Measurements from ENCODE around the gene REEP2.

REEP2 gene

DNA sequence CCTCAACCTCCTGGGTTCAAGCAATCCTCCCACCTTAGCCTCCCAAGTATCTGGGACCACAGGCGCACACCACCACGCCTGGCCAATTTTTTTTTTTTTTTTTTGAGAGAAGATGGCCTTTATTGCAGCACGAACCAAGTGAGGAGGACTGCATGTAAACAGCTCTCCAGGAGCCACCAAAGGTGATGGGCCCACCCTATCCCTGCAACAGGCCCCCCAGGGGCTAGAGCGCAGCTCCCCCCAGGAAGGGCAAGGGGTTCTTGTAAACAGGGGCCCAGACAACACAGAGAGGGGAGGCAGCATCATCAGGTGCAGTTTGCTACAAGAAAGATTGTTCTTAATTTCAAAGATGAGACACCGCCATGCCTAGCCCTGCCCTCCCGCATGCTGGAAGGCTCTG lies 13.9 kb downstream of the REEP2 start:
- no peaks in the 10 kb centered on the region for H3K36me3 ChIP-seq (ENCODE audit: control insufficient read depth, insufficient read depth, low read length)
- H3K4me3 ChIP-seq (ENCODE audit: low read depth, low read length), result no peak overlapping the region
- H3K9ac ChIP-seq (ENCODE audit: low read depth, low read length), result no peak overlapping the region
- no peaks in the 10 kb centered on the region for H3K27me3 ChIP-seq (ENCODE audit: control insufficient read depth, insufficient read depth, low read length)
- H3K9me3 ChIP-seq (ENCODE audit: control insufficient read depth, insufficient read depth, low read length), result no peaks in the 10 kb centered on the region
- peaks cover 4% of the 10 kb centered on the region for H3K4me1 ChIP-seq (ENCODE audit: control insufficient read depth, insufficient read depth, low read length)

GRCh38 chr5:138453590-138453989 lies 14.7 kb downstream of the REEP2 start:
- no peaks in the 10 kb centered on the region for H3K36me3 ChIP-seq (ENCODE audit: control insufficient read depth, insufficient read depth, low read length)
- no peak overlapping the region for H3K4me3 ChIP-seq (ENCODE audit: low read depth, low read length)
- H3K4me1 ChIP-seq (ENCODE audit: control insufficient read depth, insufficient read depth, low read length), result peaks cover 4% of the 10 kb centered on the region
- no peak overlapping the region for H3K9ac ChIP-seq (ENCODE audit: low read depth, low read length)
- no peaks in the 10 kb centered on the region for H3K9me3 ChIP-seq (ENCODE audit: control insufficient read depth, insufficient read depth, low read length)
- H3K27me3 ChIP-seq (ENCODE audit: control insufficient read depth, insufficient read depth, low read length), result no peaks in the 10 kb centered on the region

DNA sequence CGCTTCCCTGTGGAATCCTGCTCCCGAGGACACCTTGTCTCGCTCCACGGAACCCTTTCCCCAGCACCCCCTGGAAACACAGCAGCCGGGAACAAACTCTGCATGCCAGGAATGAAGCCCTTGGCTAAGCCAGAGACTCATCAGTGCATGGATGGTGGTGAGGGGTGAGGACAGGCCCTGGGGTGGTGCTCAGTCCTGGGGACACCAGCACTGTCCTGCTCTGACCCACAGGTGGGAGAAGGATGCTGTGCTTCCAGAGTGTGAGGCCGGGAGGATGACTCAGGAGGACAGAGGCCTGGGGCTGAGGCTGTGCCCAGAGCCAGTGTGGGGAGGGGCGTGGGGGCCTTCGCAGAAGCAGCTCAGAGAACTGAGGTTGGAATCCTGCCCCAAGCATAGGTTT lies 15.3 kb downstream of the REEP2 start:
- no peaks in the 10 kb centered on the region for H3K27me3 ChIP-seq (ENCODE audit: control insufficient read depth, insufficient read depth, low read length)
- no peak overlapping the region for H3K9ac ChIP-seq (ENCODE audit: low read depth, low read length)
- H3K36me3 ChIP-seq (ENCODE audit: control insufficient read depth, insufficient read depth, low read length), result no peaks in the 10 kb centered on the region
- no peak overlapping the region for H3K4me3 ChIP-seq (ENCODE audit: low read depth, low read length)
- peaks cover 3% of the 10 kb centered on the region for H3K4me1 ChIP-seq (ENCODE audit: control insufficient read depth, insufficient read depth, low read length)
- H3K9me3 ChIP-seq (ENCODE audit: control insufficient read depth, insufficient read depth, low read length), result no peaks in the 10 kb centered on the region

DNA sequence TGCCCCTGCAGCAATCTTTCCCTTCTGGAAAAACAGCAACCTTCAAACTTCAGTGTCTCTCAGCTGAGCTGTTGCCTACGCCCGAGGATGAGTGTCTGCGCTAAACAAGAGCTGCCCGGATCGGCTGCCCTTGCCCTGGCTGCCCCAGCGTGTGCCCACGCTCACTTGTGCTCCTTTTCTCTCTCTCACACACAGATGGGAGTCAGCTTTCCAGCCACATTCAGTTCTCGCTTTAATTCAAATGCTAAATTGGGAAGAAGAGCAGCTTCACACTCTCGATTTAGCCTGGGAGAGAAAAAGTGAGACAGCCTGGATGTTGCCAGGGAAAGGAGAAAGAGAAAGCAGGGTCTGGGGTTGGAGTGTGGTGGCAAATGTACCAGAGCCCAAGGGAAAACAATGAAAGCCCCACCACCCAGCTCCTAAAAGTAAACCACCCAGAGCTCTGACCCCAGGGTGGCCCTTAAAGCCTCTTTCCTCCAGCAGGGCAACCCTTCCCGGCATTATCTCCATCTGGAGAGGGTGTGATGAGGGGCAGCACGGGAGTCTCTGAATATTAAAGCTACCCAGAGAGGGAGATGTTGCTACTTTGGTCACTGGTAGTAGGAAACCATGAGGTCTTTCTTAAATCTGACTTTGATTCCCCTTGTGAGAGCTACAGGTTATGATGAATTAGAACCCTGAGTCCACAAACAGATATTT lies 16.5 kb downstream of the REEP2 start:
- Histone ChIP-seq H3K4me3 (ENCODE audit: low read depth, low read length) (no peak overlapping the region), H3K9me3 (ENCODE audit: control insufficient read depth, insufficient read depth, low read length) (no peaks in the 10 kb centered on the region), H3K36me3 (ENCODE audit: control insufficient read depth, insufficient read depth, low read length) (no peaks in the 10 kb centered on the region), H3K9ac (ENCODE audit: low read depth, low read length) (no peak overlapping the region), H3K27me3 (ENCODE audit: control insufficient read depth, insufficient read depth, low read length) (no peaks in the 10 kb centered on the region), H3K4me1 (ENCODE audit: control insufficient read depth, insufficient read depth, low read length) (peaks cover 3% of the 10 kb centered on the region)

DNA sequence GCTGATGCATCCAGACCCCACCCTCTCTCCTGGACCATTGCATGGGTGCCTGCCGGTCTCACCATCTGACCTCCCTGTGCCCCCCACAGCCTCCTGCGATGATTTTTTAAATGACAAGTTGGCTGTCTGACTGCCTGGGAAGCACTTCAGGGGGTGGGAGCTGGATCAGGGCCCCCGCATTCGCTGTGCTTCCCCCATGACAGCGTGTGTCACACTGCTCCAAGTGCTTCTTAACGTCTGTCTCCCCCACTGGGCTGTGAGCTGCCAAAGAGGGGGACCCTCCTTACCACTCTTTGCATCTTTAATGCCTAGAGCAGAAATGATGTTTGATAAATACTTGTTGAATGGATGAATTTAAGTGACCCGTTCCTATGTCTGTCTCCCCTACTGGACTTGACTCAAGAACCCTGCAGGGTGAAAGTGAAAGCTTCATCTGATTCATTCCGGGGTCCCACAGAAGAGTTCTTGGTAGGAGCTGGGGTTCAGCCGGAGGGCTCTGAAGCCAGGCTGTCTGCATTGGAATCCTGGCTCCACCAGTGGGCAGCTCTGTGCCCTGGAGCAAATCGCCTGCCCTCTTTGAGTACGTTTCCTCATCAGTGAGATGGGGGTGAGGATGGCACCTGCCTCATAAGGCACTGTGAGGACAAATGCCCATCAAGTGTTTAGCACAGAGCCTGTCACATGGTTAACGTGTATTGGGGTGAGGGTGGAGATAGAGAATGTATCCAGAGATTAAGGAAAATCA lies 18.8 kb downstream of the REEP2 start:
- H3K9ac ChIP-seq (ENCODE audit: low read depth, low read length), result no peak overlapping the region
- no peak overlapping the region for H3K4me3 ChIP-seq (ENCODE audit: low read depth, low read length)
- peaks cover 3% of the 10 kb centered on the region for H3K4me1 ChIP-seq (ENCODE audit: control insufficient read depth, insufficient read depth, low read length)
- no peaks in the 10 kb centered on the region for H3K9me3 ChIP-seq (ENCODE audit: control insufficient read depth, insufficient read depth, low read length)
- no peaks in the 10 kb centered on the region for H3K27me3 ChIP-seq (ENCODE audit: control insufficient read depth, insufficient read depth, low read length)
- H3K36me3 ChIP-seq (ENCODE audit: control insufficient read depth, insufficient read depth, low read length), result no peaks in the 10 kb centered on the region

DNA sequence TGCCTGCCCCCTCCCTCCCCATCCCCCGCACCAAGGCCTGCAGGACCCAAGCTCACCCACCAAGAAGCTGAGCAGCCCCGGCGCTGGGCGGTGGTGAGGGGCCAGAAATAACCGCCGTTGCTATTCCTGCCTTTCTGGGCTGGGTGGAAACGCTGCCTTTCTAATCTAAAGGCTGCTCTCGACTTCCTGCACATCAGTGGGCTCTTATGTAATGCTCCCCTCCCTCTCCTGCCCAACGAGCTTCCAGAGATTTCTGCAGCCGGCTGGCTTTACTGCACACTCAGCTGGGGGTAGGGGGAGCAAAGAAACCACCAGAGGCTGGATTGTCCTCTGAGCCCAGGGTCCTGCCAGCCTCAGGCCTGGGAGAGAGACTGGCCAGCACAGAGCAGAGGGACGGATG lies 19.5 kb downstream of the REEP2 start:
- no peaks in the 10 kb centered on the region for H3K27me3 ChIP-seq (ENCODE audit: control insufficient read depth, insufficient read depth, low read length)
- no peaks in the 10 kb centered on the region for H3K36me3 ChIP-seq (ENCODE audit: control insufficient read depth, insufficient read depth, low read length)
- H3K4me1 ChIP-seq (ENCODE audit: control insufficient read depth, insufficient read depth, low read length), result peaks cover 3% of the 10 kb centered on the region
- H3K4me3 ChIP-seq (ENCODE audit: low read depth, low read length), result no peak overlapping the region
- H3K9ac ChIP-seq (ENCODE audit: low read depth, low read length), result no peak overlapping the region
- H3K9me3 ChIP-seq (ENCODE audit: control insufficient read depth, insufficient read depth, low read length), result no peaks in the 10 kb centered on the region

GRCh38 chr5:138458856-138459255 lies 20.0 kb downstream of the REEP2 start:
- no peaks in the 10 kb centered on the region for H3K27me3 ChIP-seq (ENCODE audit: control insufficient read depth, insufficient read depth, low read length)
- no peak overlapping the region for H3K9ac ChIP-seq (ENCODE audit: low read depth, low read length)
- no peaks in the 10 kb centered on the region for H3K9me3 ChIP-seq (ENCODE audit: control insufficient read depth, insufficient read depth, low read length)
- H3K36me3 ChIP-seq (ENCODE audit: control insufficient read depth, insufficient read depth, low read length), result no peaks in the 10 kb centered on the region
- H3K4me3 ChIP-seq (ENCODE audit: low read depth, low read length), result no peak overlapping the region
- peaks cover 3% of the 10 kb centered on the region for H3K4me1 ChIP-seq (ENCODE audit: control insufficient read depth, insufficient read depth, low read length)

DNA sequence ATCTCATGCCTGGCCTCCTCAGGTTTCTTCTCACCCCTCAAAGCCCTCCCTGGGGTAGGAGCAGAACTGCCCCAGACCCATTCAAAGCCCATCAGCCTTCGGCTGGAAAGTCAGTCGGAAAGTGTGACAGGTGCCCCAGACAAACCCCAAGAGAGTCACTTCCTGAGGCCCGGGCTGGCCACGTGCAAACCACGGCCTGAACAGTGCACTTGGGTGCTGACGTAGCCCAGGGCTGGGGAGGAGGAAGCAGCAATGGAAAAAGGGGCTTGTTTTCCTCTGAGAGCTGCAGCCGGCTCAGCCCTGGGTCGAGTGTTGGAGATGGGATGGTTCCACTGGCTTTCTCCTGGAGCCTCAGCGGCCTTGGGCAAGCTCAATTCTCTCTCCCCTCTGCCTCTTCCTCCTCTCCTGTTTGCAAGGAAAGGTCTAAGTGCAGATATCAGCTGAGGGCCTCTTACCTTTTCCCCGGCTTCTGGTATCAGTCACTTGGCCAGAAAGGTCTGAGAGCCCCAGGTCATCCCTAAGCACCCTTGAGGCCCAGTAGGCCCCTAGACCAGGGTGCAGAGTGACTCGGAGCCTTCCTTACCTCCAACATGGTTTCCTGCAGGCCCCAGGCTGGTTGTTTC lies 20.6 kb downstream of the REEP2 start:
- Histone ChIP-seq H3K27me3 (ENCODE audit: control insufficient read depth, insufficient read depth, low read length) (no peaks in the 10 kb centered on the region), H3K36me3 (ENCODE audit: control insufficient read depth, insufficient read depth, low read length) (no peaks in the 10 kb centered on the region), H3K9me3 (ENCODE audit: control insufficient read depth, insufficient read depth, low read length) (no peaks in the 10 kb centered on the region), H3K9ac (ENCODE audit: low read depth, low read length) (no peak overlapping the region), H3K4me1 (ENCODE audit: control insufficient read depth, insufficient read depth, low read length) (peaks cover 3% of the 10 kb centered on the region), H3K4me3 (ENCODE audit: low read depth, low read length) (no peak overlapping the region)

GRCh38 chr5:138460032-138460693 lies 21.3 kb downstream of the REEP2 start:
- Histone ChIP-seq H3K36me3 (ENCODE audit: control insufficient read depth, insufficient read depth, low read length) (no peaks in the 10 kb centered on the region), H3K4me1 (ENCODE audit: control insufficient read depth, insufficient read depth, low read length) (peaks cover 3% of the 10 kb centered on the region), H3K27me3 (ENCODE audit: control insufficient read depth, insufficient read depth, low read length) (no peaks in the 10 kb centered on the region), H3K4me3 (ENCODE audit: low read depth, low read length) (no peak overlapping the region), H3K9ac (ENCODE audit: low read depth, low read length) (no peak overlapping the region), H3K9me3 (ENCODE audit: control insufficient read depth, insufficient read depth, low read length) (no peaks in the 10 kb centered on the region)

- H3K4me1 ChIP-seq (ENCODE audit: control insufficient read depth, insufficient read depth, low read length), result no peaks in the 10 kb centered on the region
- H3K9ac ChIP-seq (ENCODE audit: low read depth, low read length), result no peak overlapping the region
- no peaks in the 10 kb centered on the region for H3K9me3 ChIP-seq (ENCODE audit: control insufficient read depth, insufficient read depth, low read length)
- H3K27me3 ChIP-seq (ENCODE audit: control insufficient read depth, insufficient read depth, low read length), result peaks cover 7% of the 10 kb centered on the region
- no peak overlapping the region for H3K4me3 ChIP-seq (ENCODE audit: low read depth, low read length)
- no peaks in the 10 kb centered on the region for H3K36me3 ChIP-seq (ENCODE audit: control insufficient read depth, insufficient read depth, low read length)
Observed at GRCh38 chr5:138461343-138462125, 22.7 kb downstream of the REEP2 start.

GRCh38 chr5:138463419-138464007 lies 24.7 kb downstream of the REEP2 start:
- Histone ChIP-seq H3K9me3 (ENCODE audit: control insufficient read depth, insufficient read depth, low read length) (no peaks in the 10 kb centered on the region), H3K36me3 (ENCODE audit: control insufficient read depth, insufficient read depth, low read length) (peaks cover 6% of the 10 kb centered on the region), H3K4me3 (ENCODE audit: low read depth, low read length) (peak overlapping the region; percentile 95), H3K9ac (ENCODE audit: low read depth, low read length) (peak overlapping the region; percentile 82), H3K4me1 (ENCODE audit: control insufficient read depth, insufficient read depth, low read length) (no peaks in the 10 kb centered on the region), H3K27me3 (ENCODE audit: control insufficient read depth, insufficient read depth, low read length) (peaks cover 11% of the 10 kb centered on the region)

All from iPS-15b (cell line).